SU-DHL-6 (cell line): ENCODE results near the gene EIF3M.

ENCODE experiments used
- H2AFZ ChIP-seq: fragments of 200-600 bp; sonication (generic); 2 replicates; pipeline ENCODE4 v1.6.1; 2014; ENCODE audit warnings: low read depth, mild to moderate bottlenecking, moderate library complexity, mixed read lengths, antibody characterized with exemption, low read length; ENCODE audit not compliant: severe bottlenecking
- H3F3A ChIP-seq: fragments of 200-600 bp; shearing (Covaris generic); 2 replicates; pipeline ENCODE4 v1.6.0; 2016; ENCODE audit warnings: antibody characterized with exemption, mild to moderate bottlenecking; ENCODE audit not compliant: insufficient read depth
- H3K27ac ChIP-seq: fragments of 200-600 bp; sonication (generic); 2 replicates; pipeline ENCODE4 v1.5.1; 2016; ENCODE audit warnings: low read depth, mild to moderate bottlenecking, low read length, moderate library complexity, mixed read lengths
- H3K27me3 ChIP-seq: fragments of 200-600 bp; sonication (generic), shearing (Covaris generic); 2 replicates; pipeline ENCODE4 v1.6.0; 2014; ENCODE audit warnings: mild to moderate bottlenecking, low read length
- H3K36me3 ChIP-seq: fragments of 200-600 bp; sonication (generic); 2 replicates; pipeline ENCODE4 v1.6.1; 2014; ENCODE audit warnings: mild to moderate bottlenecking, low read length, mixed read lengths
- H3K4me2 ChIP-seq: fragments of 300-600, 200-600 bp; shearing (Covaris generic), sonication (generic); 2 replicates; pipeline ENCODE4 v1.6.0; 2014; ENCODE audit warnings: low read length, low read depth, mild to moderate bottlenecking; ENCODE audit not compliant: poor library complexity, severe bottlenecking
- H3K4me3 ChIP-seq: fragments of 200-600 bp; sonication (generic); 2 replicates; pipeline ENCODE4 v1.5.1; 2014; ENCODE audit warnings: antibody characterized with exemption, low read length, mild to moderate bottlenecking, mixed read lengths; ENCODE audit not compliant: insufficient read depth, poor library complexity, severe bottlenecking
- H3K79me2 ChIP-seq: fragments of 200-600 bp; sonication (generic); 2 replicates; pipeline ENCODE4 v1.6.1; 2014; ENCODE audit warnings: mild to moderate bottlenecking, low read length, moderate library complexity; ENCODE audit not compliant: insufficient read depth
- H3K9ac ChIP-seq: fragments of 200-600 bp; sonication (generic); 2 replicates; pipeline ENCODE4 v1.7.0; 2014; ENCODE audit warnings: mild to moderate bottlenecking, low read length
- H3K9me2 ChIP-seq: fragments of 200-600 bp; sonication (generic); replicated peaks from 2 replicates; pipeline ENCODE4 v1.6.1; 2014; ENCODE audit warnings: low read length; ENCODE audit not compliant: insufficient read depth
- H3K9me3 ChIP-seq: fragments of 200-600 bp; sonication (generic); 2 replicates; pipeline ENCODE4 v1.6.1; 2014; ENCODE audit warnings: low read length, mixed read lengths; ENCODE audit not compliant: insufficient read depth
- H4K20me1 ChIP-seq: fragments of 200-600 bp; sonication (generic); 2 replicates; pipeline ENCODE4 v1.6.1; 2014; ENCODE audit warnings: low read depth, mild to moderate bottlenecking, antibody characterized with exemption, low read length, moderate library complexity, mixed read lengths
- CTCF ChIP-seq: fragments of 200-600 bp; sonication (generic); IDR thresholded peaks from one replicate; pipeline ENCODE4 v1.5.1; 2017; ENCODE audit warnings: antibody characterized with exemption, mild to moderate bottlenecking, low read length, moderate library complexity; ENCODE audit not compliant: insufficient read depth, poor library complexity, severe bottlenecking
- EZH2phosphoT487 ChIP-seq: fragments of 200-600 bp; sonication (generic), shearing (Covaris generic); conservative IDR thresholded peaks from 2 replicates; pipeline ENCODE4 v1.6.1; 2018; ENCODE audit warnings: mild to moderate bottlenecking, antibody characterized with exemption, low read length, moderate library complexity, mixed read lengths

Gene EIF3M

DNA sequence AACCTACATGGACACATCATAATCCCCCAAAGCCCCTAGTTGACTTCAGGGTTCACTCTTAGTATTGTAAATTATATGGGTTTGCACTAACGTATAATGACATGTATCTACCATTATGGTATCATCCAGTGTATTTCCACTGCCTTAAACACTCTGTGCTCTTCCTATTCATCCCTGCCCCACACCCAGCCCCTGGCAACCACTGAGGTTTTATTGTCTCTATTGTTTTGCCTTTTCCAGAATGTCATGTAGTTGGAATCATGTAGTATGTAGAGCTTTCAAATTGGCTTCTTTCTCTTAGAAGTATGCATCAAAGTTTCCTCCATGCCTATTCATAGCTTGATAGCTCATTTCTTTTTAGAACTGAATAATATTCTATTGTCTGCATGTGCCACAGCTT is 16.5 kb upstream of the EIF3M start:
- Histone ChIP-seq H3K9ac (no peak overlapping the region), H4K20me1 (no peaks in the 10 kb centered on the region)

DNA sequence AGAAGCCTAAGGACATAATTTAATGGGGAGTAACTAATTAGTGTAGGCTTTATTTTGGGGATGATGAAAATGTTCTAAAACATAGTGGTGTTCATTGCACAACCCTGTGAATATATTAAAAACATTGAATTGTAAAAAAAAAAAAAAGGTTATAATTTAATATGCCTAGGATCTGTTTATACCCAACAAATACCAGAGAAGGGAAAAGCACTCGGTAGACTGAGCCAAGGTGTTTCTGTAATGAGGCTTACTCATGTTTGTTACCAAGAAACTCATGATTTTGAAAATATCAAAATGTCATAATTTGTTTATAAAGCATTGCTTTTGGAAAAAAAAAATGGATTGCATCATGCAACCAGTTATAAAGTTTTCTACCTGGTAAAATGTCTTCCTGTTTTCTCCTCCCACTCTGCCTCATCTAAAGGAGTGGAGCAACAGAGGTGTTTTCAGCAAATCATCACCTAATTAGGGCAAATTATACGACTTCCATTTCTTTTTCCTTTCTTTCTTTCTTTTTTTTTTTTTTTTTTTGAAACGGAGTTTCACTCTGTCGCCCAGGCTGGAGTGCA is 14.2 kb upstream of the EIF3M start:
- H3K9me3 ChIP-seq: no peaks in the 10 kb centered on the region
- no peak overlapping the region for H3K4me2 ChIP-seq
- no peak overlapping the region for H3K4me3 ChIP-seq
- H3K27ac ChIP-seq: no peak overlapping the region
- no peaks in the 10 kb centered on the region for H3K27me3 ChIP-seq
- H3F3A ChIP-seq: no peaks in the 10 kb centered on the region
- no peaks in the 10 kb centered on the region for H3K9me2 ChIP-seq
- no peaks in the 10 kb centered on the region for H3K36me3 ChIP-seq
- H4K20me1 ChIP-seq: no peaks in the 10 kb centered on the region
- TF ChIP-seq EZH2phosphoT487: no peak
- TF ChIP-seq CTCF: no peak
- no peaks in the 10 kb centered on the region for H3K79me2 ChIP-seq
- no peak overlapping the region for H2AFZ ChIP-seq
- no peak overlapping the region for H3K9ac ChIP-seq

More for the DNA sequence above, 16.5 kb upstream of the EIF3M start:
- no peaks in the 10 kb centered on the region for H3K79me2 ChIP-seq
- no peaks in the 10 kb centered on the region for H3K9me3 ChIP-seq
- H3K27me3 ChIP-seq: no peaks in the 10 kb centered on the region
- H3K4me2 ChIP-seq: no peak overlapping the region
- H3K9me2 ChIP-seq: no peaks in the 10 kb centered on the region
- H3K27ac ChIP-seq: no peak overlapping the region
- no peak overlapping the region for H2AFZ ChIP-seq
- no peak for TF ChIP-seq CTCF
- no peak for TF ChIP-seq EZH2phosphoT487
- H3F3A ChIP-seq: no peaks in the 10 kb centered on the region
- H3K4me3 ChIP-seq: no peak overlapping the region
- H3K36me3 ChIP-seq: no peaks in the 10 kb centered on the region

- H3K79me2 ChIP-seq: no peaks in the 10 kb centered on the region
- no peak overlapping the region for H3K4me3 ChIP-seq
- H3K9me2 ChIP-seq: no peaks in the 10 kb centered on the region
- no peaks in the 10 kb centered on the region for H4K20me1 ChIP-seq
- no peak overlapping the region for H3K9ac ChIP-seq
- H3K9me3 ChIP-seq: no peaks in the 10 kb centered on the region
- no peak for TF ChIP-seq EZH2phosphoT487
- H3K27ac ChIP-seq: no peak overlapping the region
- no peaks in the 10 kb centered on the region for H3F3A ChIP-seq
- no peak overlapping the region for H2AFZ ChIP-seq
- no peak overlapping the region for H3K4me2 ChIP-seq
- no peaks in the 10 kb centered on the region for H3K36me3 ChIP-seq
- H3K27me3 ChIP-seq: no peaks in the 10 kb centered on the region
These were observed 12.6 kb upstream of the EIF3M start for GRCh38 chr11:32571039-32571438.

- H3K9ac ChIP-seq: no peak overlapping the region
- TF ChIP-seq CTCF: no peak
- no peaks in the 10 kb centered on the region for H3K36me3 ChIP-seq
- H3K9me3 ChIP-seq: no peaks in the 10 kb centered on the region
- H3K4me2 ChIP-seq: no peak overlapping the region
- H3F3A ChIP-seq: no peaks in the 10 kb centered on the region
- H2AFZ ChIP-seq: no peak overlapping the region
- H4K20me1 ChIP-seq: no peaks in the 10 kb centered on the region
- H3K4me3 ChIP-seq: no peak overlapping the region
- no peak overlapping the region for H3K27ac ChIP-seq
- H3K79me2 ChIP-seq: no peaks in the 10 kb centered on the region
- H3K27me3 ChIP-seq: no peaks in the 10 kb centered on the region
- H3K9me2 ChIP-seq: no peaks in the 10 kb centered on the region
These were observed 10.4 kb upstream of the EIF3M start for GRCh38 chr11:32573228-32573627.
